DOHH2 (cell line): ENCODE data around the gene IGFALS.

Experiments
- H3F3A ChIP-seq: fragments of 200-600 bp; sonication (generic), shearing (Covaris generic); 2 replicates; pipeline ENCODE4 v1.6.0; 2016; ENCODE audit warnings: antibody characterized with exemption, mild to moderate bottlenecking; ENCODE audit not compliant: control insufficient read depth, insufficient read depth
- H3K27ac ChIP-seq: fragments of 200-600 bp; sonication (generic); 2 replicates; pipeline ENCODE4 v1.5.1; 2014; ENCODE audit warnings: low read depth, mild to moderate bottlenecking, low read length, moderate library complexity
- H3K27me3 ChIP-seq: fragments of 200-600 bp; sonication (generic); 2 replicates; pipeline ENCODE4 v1.6.1; 2014; ENCODE audit warnings: mild to moderate bottlenecking, low read length, mixed read lengths; ENCODE audit not compliant: control insufficient read depth
- H3K36me3 ChIP-seq: fragments of 200-600 bp; sonication (generic); 2 replicates; pipeline ENCODE4 v1.6.1; 2014; ENCODE audit warnings: mild to moderate bottlenecking, low read length, moderate library complexity, mixed read lengths; ENCODE audit not compliant: control insufficient read depth
- H3K4me1 ChIP-seq: fragments of 200-600 bp; sonication (generic); 2 replicates; pipeline ENCODE4 v1.6.1; 2014; ENCODE audit warnings: mild to moderate bottlenecking, low read length, mixed read lengths; ENCODE audit not compliant: control insufficient read depth
- H3K4me2 ChIP-seq: fragments of 200-600 bp; sonication (generic); 2 replicates; pipeline ENCODE4 v1.6.0; 2014; ENCODE audit warnings: mild to moderate bottlenecking, low read length, moderate library complexity
- H3K4me3 ChIP-seq: fragments of 200-600 bp; sonication (generic); 2 replicates; pipeline ENCODE4 v1.5.1; 2014; ENCODE audit warnings: mild to moderate bottlenecking, low read length, mixed read lengths
- H3K79me2 ChIP-seq: fragments of 200-600 bp; sonication (generic); 2 replicates; pipeline ENCODE4 v1.6.1; 2014; ENCODE audit warnings: mild to moderate bottlenecking, low read length, mixed read lengths; ENCODE audit not compliant: control insufficient read depth
- H3K9me2 ChIP-seq: fragments of 200-600 bp; sonication (generic); replicated peaks from 2 replicates; pipeline ENCODE4 v1.6.1; 2014; ENCODE audit warnings: mild to moderate bottlenecking, low read length, mixed read lengths; ENCODE audit not compliant: control insufficient read depth
- H3K9me3 ChIP-seq: fragments of 200-600 bp; sonication (generic); 2 replicates; pipeline ENCODE4 v1.6.1; 2014; ENCODE audit warnings: antibody characterized with exemption, low read length, mixed read lengths; ENCODE audit not compliant: control insufficient read depth, insufficient read depth
- H4K20me1 ChIP-seq: fragments of 200-600 bp; sonication (generic); 2 replicates; pipeline ENCODE4 v1.6.0; 2014; ENCODE audit warnings: low read depth, mild to moderate bottlenecking, antibody characterized with exemption, low read length, moderate library complexity; ENCODE audit not compliant: control insufficient read depth, insufficient read depth
- CTCF ChIP-seq: fragments of 200-600 bp; sonication (generic); IDR thresholded peaks from one replicate; pipeline ENCODE4 v1.5.1; 2014; ENCODE audit warnings: antibody characterized with exemption, mild to moderate bottlenecking, low read depth, low read length; ENCODE audit not compliant: poor library complexity, severe bottlenecking
- EZH2phosphoT487 ChIP-seq: fragments of 200-600 bp; sonication (generic); IDR thresholded peaks from 2 replicates; pipeline ENCODE4 v1.6.1; 2017; ENCODE audit warnings: borderline replicate concordance, mild to moderate bottlenecking, antibody characterized with exemption, low read length, moderate library complexity, mixed read lengths

The IGFALS gene

GRCh38 chr16:1778200-1779179 lies 15.0 kb downstream of the IGFALS start:
- Histone ChIP-seq H3K9me2 (no peaks in the 10 kb centered on the region), H3K79me2 (peaks cover 39% of the 10 kb centered on the region), H3F3A (no peaks in the 10 kb centered on the region), H3K27ac (no peak overlapping the region), H4K20me1 (no peaks in the 10 kb centered on the region), H3K4me2 (no peak overlapping the region), H3K4me1 (peaks cover 21% of the 10 kb centered on the region), H3K27me3 (no peaks in the 10 kb centered on the region), H3K9me3 (no peaks in the 10 kb centered on the region), H3K36me3 (peaks cover 41% of the 10 kb centered on the region), H3K4me3 (no peak overlapping the region)
- TF ChIP-seq CTCF: no peak
- TF ChIP-seq EZH2phosphoT487: no peak

- peaks cover 42% of the 10 kb centered on the region for H3K79me2 ChIP-seq
- H3K27me3 ChIP-seq: no peaks in the 10 kb centered on the region
- H4K20me1 ChIP-seq: no peaks in the 10 kb centered on the region
- H3K4me2 ChIP-seq: no peak overlapping the region
- H3F3A ChIP-seq: no peaks in the 10 kb centered on the region; the same call in 1 of the 2 replicates
- H3K27ac ChIP-seq: no peak overlapping the region
- H3K4me3 ChIP-seq: no peak overlapping the region
- peaks cover 44% of the 10 kb centered on the region for H3K36me3 ChIP-seq
- no peak for TF ChIP-seq CTCF
- TF ChIP-seq EZH2phosphoT487: no peak
- no peaks in the 10 kb centered on the region for H3K9me2 ChIP-seq
- H3K9me3 ChIP-seq: no peaks in the 10 kb centered on the region
- peaks cover 21% of the 10 kb centered on the region for H3K4me1 ChIP-seq
These were observed 15.9 kb downstream of the IGFALS start for GRCh38 chr16:1777375-1778199.

GRCh38 chr16:1776991-1777374 lies 16.5 kb downstream of the IGFALS start:
- H3K36me3 ChIP-seq: peaks cover 50% of the 10 kb centered on the region
- H4K20me1 ChIP-seq: no peaks in the 10 kb centered on the region
- H3K27me3 ChIP-seq: no peaks in the 10 kb centered on the region
- no peaks in the 10 kb centered on the region for H3K9me3 ChIP-seq
- no peak overlapping the region for H3K4me2 ChIP-seq
- peaks cover 21% of the 10 kb centered on the region for H3K4me1 ChIP-seq
- no peak overlapping the region for H3K4me3 ChIP-seq
- H3F3A ChIP-seq: peaks cover 6% of the 10 kb centered on the region; the same call in 1 of the 2 replicates
- no peaks in the 10 kb centered on the region for H3K9me2 ChIP-seq
- peaks cover 46% of the 10 kb centered on the region for H3K79me2 ChIP-seq
- no peak for TF ChIP-seq CTCF
- no peak for TF ChIP-seq EZH2phosphoT487
- no peak overlapping the region for H3K27ac ChIP-seq
